Stimulated activated CD4-positive, alpha-beta T cell treated with anti-CD3 and anti-CD28 coated beads, Interleukin-15, amount 100 ng/mL, for 24 hours (primary cell): ENCODE data around the gene SMARCD2.
A peak's percentile ranks its signal among the peaks of the same experiment; 100 is the strongest.
"Not testable (repeated sequence)": the region's sequence is repeated elsewhere in the genome, so short reads cannot be mapped to it uniquely, and the experiment has no call there.

Source experiments
- DNase-seq: peaks from one replicate; pipeline ENCODE4 v3.0.0-alpha.2; 2020

The SMARCD2 gene

GRCh38 chr17:63842540-63843386 is at the start of gene SMARCD2:
Gene SMARCD2 (minus strand): TSS chr17:63842685. CDS start chr17:63842674, 11 bp downstream.
- peak; percentile 99 for DNase-seq

GRCh38 chr17:63889026-63889848 is 46.8 kb upstream of the SMARCD2 start:
- DNase-seq: not testable (repeated sequence)

GRCh38 chr17:63885119-63885518 is 42.6 kb upstream of the SMARCD2 start:
- not testable (repeated sequence) for DNase-seq

- not testable (repeated sequence) for DNase-seq
Observed at GRCh38 chr17:63882626-63883126, 40.2 kb upstream of the SMARCD2 start.

- DNase-seq: peak; percentile 72
Observed at GRCh38 chr17:63881935-63882601, 39.6 kb upstream of the SMARCD2 start, which contains the start of gene GH2. Gene GH2 (minus strand): TSS chr17:63881944. CDS start chr17:63881801, 143 bp downstream.

- DNase-seq: not testable (repeated sequence)
Observed at GRCh38 chr17:63881337-63881736, 38.9 kb upstream of the SMARCD2 start.

- DNase-seq: no peak
Observed at GRCh38 chr17:63880706-63881105, 38.2 kb upstream of the SMARCD2 start.

GRCh38 chr17:63878413-63878812 is 35.9 kb upstream of the SMARCD2 start:
- not testable (repeated sequence) for DNase-seq

GRCh38 chr17:63874693-63875092 is 32.2 kb upstream of the SMARCD2 start:
- not testable (repeated sequence) for DNase-seq

GRCh38 chr17:63874061-63874626 is 31.7 kb upstream of the SMARCD2 start:
- DNase-seq: not testable (repeated sequence)

- DNase-seq: not testable (repeated sequence)
Observed at GRCh38 chr17:63873577-63873976, 31.1 kb upstream of the SMARCD2 start, which contains the start of gene CSH2. Gene CSH2 (minus strand): TSS chr17:63873677. CDS start chr17:63873614, 63 bp downstream.

GRCh38 chr17:63871646-63872365 is 29.3 kb upstream of the SMARCD2 start:
- not testable (repeated sequence) for DNase-seq

GRCh38 chr17:63870292-63870665 is 27.8 kb upstream of the SMARCD2 start:
- DNase-seq: not testable (repeated sequence)

- not testable (repeated sequence) for DNase-seq
Observed at GRCh38 chr17:63869491-63870291, 27.2 kb upstream of the SMARCD2 start.

- not testable (repeated sequence) for DNase-seq
Observed at GRCh38 chr17:63866625-63867024, 24.1 kb upstream of the SMARCD2 start.

GRCh38 chr17:63859257-63859656 is 16.8 kb upstream of the SMARCD2 start:
- DNase-seq: no peak

GRCh38 chr17:63856425-63856824 is 13.9 kb upstream of the SMARCD2 start:
- not testable (repeated sequence) for DNase-seq

GRCh38 chr17:63855185-63855584 is 12.7 kb upstream of the SMARCD2 start:
- DNase-seq: no peak

- DNase-seq: no peak
Observed at GRCh38 chr17:63854709-63855108, 12.2 kb upstream of the SMARCD2 start.

GRCh38 chr17:63853260-63853659 is 10.8 kb upstream of the SMARCD2 start:
- DNase-seq: no peak

- no peak for DNase-seq
Observed at GRCh38 chr17:63850401-63850800, 7.9 kb upstream of the SMARCD2 start.
